GM12878 (cell line): Measurements from ENCODE around the gene PNMA1. TPM values are rescaled to one million over a fixed set of nuclear protein-coding genes. Genes with fewer than 3 reads are reported as not detected.
A peak's percentile ranks its signal among the peaks of the same experiment; 100 is the strongest.

ENCODE experiments used
- GABPA ChIP-seq: IDR thresholded peaks from 2 replicates; pipeline ENCODE4 v1.6.1; 2014; ENCODE audit warnings: antibody characterized with exemption, low read depth, mild to moderate bottlenecking, inconsistent platforms
- JUNB ChIP-seq: IDR thresholded peaks from 2 replicates; pipeline ENCODE4 v1.6.1; 2016; ENCODE audit warnings: antibody characterized with exemption, mild to moderate bottlenecking
- MEF2B ChIP-seq: fragments of 450-650 bp; IDR thresholded peaks from 2 replicates; pipeline ENCODE4 v1.6.1; 2018; ENCODE audit warnings: mild to moderate bottlenecking, moderate library complexity; ENCODE audit not compliant: partially characterized antibody, poor library complexity, severe bottlenecking
- RUNX3 ChIP-seq: IDR thresholded peaks from 2 replicates; pipeline ENCODE4 v1.6.1; 2012; ENCODE audit warnings: low read length, inconsistent platforms
- SREBF2 ChIP-seq: IDR thresholded peaks from 2 replicates; pipeline ENCODE4 v1.6.1; 2012; ENCODE audit warnings: mild to moderate bottlenecking, low read length
- TCF3 ChIP-seq: IDR thresholded peaks from 2 replicates; pipeline ENCODE4 v1.6.1; 2012; ENCODE audit warnings: low read depth, mild to moderate bottlenecking, low read length, borderline replicate concordance; ENCODE audit not compliant: insufficient read depth
- TCF7 ChIP-seq: IDR thresholded peaks from 2 replicates; pipeline ENCODE4 v1.6.1; 2014; ENCODE audit warnings: antibody characterized with exemption, borderline replicate concordance
- ZNF622 ChIP-seq: fragments of 450-650 bp; IDR thresholded peaks from 2 replicates; pipeline ENCODE4 v1.6.1; 2017; ENCODE audit warnings: mild to moderate bottlenecking, inconsistent platforms
- polyA plus RNA-seq, 11 experiments: library from polyadenylated mRNA; depleted of rRNA in 4 of 11; unstranded in 6 of 11; stranded (reverse) in 5 of 11; fragments of >200 nt; fragmentation: Nextera tagmentation in 4 of 11; fragmentation: Illumina TruSeq in 1 of 11; extraction: Ambion mirVana in 4 of 11; extraction: Trizol in 1 of 11; gene quantifications; 1 replicate in 1 of 11; 2 replicates in 10 of 11; pipeline versions ENCODE4 v1.2.1 to v1.2.3, GENCODE V29; 2011 to 2016; ENCODE audit warnings: inconsistent platforms in 2 of 11, missing spikeins in 2 of 11, low read depth in 1 of 11
- total RNA-seq, 4 experiments: library from RNA; depleted of rRNA in 3 of 4; stranded (reverse); fragments of >200 nt in 3 of 4; fragmentation: Illumina TruSeq in 1 of 4; extraction: Trizol in 1 of 4; gene quantifications; 2 replicates each; pipeline versions ENCODE4 v1.2.1 to v1.2.3, GENCODE V29; 2013 to 2021
- TF ChIP-seq, protein P1 (sequence below): IDR thresholded peaks from 2 replicates; pipeline ENCODE4 v1.6.1; 2012; ENCODE audit warnings: improper control_type of control experiment, low read depth, low read length; ENCODE audit not compliant: insufficient replicate concordance
- TF ChIP-seq, protein P2 (sequence below): fragments of 450-650 bp; IDR thresholded peaks from 2 replicates; pipeline ENCODE4 v1.6.1; 2016; ENCODE audit warnings: mild to moderate bottlenecking, moderate library complexity, borderline replicate concordance
- TF ChIP-seq, protein P3 (sequence below): fragments of 450-650 bp; formaldehyde crosslinking; IDR thresholded peaks from 2 replicates; pipeline ENCODE4 v1.4.0; 2020; ENCODE audit warnings: mild to moderate bottlenecking, moderate library complexity
- TF ChIP-seq, protein P4 (sequence below): fragments of 150-350 bp; IDR thresholded peaks from 2 replicates; pipeline ENCODE4 v1.6.1; 2016; ENCODE audit warnings: low read depth, low read length

PNMA1 gene
- total and polyA plus RNA-seq, 10 of the 15 experiments (the other 5 are each of a cell fraction or from before 2014, with no cell fraction given) = 1.8 to 39.3 (median 11.1) TPM

- TF ChIP-seq, protein P1, sequence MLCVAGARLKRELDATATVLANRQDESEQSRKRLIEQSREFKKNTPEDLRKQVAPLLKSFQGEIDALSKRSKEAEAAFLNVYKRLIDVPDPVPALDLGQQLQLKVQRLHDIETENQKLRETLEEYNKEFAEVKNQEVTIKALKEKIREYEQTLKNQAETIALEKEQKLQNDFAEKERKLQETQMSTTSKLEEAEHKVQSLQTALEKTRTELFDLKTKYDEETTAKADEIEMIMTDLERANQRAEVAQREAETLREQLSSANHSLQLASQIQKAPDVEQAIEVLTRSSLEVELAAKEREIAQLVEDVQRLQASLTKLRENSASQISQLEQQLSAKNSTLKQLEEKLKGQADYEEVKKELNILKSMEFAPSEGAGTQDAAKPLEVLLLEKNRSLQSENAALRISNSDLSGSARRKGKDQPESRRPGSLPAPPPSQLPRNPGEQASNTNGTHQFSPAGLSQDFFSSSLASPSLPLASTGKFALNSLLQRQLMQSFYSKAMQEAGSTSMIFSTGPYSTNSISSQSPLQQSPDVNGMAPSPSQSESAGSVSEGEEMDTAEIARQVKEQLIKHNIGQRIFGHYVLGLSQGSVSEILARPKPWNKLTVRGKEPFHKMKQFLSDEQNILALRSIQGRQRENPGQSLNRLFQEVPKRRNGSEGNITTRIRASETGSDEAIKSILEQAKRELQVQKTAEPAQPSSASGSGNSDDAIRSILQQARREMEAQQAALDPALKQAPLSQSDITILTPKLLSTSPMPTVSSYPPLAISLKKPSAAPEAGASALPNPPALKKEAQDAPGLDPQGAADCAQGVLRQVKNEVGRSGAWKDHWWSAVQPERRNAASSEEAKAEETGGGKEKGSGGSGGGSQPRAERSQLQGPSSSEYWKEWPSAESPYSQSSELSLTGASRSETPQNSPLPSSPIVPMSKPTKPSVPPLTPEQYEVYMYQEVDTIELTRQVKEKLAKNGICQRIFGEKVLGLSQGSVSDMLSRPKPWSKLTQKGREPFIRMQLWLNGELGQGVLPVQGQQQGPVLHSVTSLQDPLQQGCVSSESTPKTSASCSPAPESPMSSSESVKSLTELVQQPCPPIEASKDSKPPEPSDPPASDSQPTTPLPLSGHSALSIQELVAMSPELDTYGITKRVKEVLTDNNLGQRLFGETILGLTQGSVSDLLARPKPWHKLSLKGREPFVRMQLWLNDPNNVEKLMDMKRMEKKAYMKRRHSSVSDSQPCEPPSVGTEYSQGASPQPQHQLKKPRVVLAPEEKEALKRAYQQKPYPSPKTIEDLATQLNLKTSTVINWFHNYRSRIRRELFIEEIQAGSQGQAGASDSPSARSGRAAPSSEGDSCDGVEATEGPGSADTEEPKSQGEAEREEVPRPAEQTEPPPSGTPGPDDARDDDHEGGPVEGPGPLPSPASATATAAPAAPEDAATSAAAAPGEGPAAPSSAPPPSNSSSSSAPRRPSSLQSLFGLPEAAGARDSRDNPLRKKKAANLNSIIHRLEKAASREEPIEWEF = no peak
- TF ChIP-seq JUNB (no peak), TCF3 (peak; percentile 85), TCF7 (0 out of 2 replicates have a peak, but pooled peaks have one; percentile 46), ZNF622 (no peak), GABPA (no peak), SREBF2 (no peak), MEF2B (peak; percentile 41), RUNX3 (no peak)
- TF ChIP-seq, protein P2, sequence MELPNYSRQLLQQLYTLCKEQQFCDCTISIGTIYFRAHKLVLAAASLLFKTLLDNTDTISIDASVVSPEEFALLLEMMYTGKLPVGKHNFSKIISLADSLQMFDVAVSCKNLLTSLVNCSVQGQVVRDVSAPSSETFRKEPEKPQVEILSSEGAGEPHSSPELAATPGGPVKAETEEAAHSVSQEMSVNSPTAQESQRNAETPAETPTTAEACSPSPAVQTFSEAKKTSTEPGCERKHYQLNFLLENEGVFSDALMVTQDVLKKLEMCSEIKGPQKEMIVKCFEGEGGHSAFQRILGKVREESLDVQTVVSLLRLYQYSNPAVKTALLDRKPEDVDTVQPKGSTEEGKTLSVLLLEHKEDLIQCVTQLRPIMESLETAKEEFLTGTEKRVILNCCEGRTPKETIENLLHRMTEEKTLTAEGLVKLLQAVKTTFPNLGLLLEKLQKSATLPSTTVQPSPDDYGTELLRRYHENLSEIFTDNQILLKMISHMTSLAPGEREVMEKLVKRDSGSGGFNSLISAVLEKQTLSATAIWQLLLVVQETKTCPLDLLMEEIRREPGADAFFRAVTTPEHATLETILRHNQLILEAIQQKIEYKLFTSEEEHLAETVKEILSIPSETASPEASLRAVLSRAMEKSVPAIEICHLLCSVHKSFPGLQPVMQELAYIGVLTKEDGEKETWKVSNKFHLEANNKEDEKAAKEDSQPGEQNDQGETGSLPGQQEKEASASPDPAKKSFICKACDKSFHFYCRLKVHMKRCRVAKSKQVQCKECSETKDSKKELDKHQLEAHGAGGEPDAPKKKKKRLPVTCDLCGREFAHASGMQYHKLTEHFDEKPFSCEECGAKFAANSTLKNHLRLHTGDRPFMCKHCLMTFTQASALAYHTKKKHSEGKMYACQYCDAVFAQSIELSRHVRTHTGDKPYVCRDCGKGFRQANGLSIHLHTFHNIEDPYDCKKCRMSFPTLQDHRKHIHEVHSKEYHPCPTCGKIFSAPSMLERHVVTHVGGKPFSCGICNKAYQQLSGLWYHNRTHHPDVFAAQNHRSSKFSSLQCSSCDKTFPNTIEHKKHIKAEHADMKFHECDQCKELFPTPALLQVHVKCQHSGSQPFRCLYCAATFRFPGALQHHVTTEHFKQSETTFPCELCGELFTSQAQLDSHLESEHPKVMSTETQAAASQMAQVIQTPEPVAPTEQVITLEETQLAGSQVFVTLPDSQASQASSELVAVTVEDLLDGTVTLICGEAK = no peak; the same call in 1 of the 2 replicates
- TF ChIP-seq, protein P3, sequence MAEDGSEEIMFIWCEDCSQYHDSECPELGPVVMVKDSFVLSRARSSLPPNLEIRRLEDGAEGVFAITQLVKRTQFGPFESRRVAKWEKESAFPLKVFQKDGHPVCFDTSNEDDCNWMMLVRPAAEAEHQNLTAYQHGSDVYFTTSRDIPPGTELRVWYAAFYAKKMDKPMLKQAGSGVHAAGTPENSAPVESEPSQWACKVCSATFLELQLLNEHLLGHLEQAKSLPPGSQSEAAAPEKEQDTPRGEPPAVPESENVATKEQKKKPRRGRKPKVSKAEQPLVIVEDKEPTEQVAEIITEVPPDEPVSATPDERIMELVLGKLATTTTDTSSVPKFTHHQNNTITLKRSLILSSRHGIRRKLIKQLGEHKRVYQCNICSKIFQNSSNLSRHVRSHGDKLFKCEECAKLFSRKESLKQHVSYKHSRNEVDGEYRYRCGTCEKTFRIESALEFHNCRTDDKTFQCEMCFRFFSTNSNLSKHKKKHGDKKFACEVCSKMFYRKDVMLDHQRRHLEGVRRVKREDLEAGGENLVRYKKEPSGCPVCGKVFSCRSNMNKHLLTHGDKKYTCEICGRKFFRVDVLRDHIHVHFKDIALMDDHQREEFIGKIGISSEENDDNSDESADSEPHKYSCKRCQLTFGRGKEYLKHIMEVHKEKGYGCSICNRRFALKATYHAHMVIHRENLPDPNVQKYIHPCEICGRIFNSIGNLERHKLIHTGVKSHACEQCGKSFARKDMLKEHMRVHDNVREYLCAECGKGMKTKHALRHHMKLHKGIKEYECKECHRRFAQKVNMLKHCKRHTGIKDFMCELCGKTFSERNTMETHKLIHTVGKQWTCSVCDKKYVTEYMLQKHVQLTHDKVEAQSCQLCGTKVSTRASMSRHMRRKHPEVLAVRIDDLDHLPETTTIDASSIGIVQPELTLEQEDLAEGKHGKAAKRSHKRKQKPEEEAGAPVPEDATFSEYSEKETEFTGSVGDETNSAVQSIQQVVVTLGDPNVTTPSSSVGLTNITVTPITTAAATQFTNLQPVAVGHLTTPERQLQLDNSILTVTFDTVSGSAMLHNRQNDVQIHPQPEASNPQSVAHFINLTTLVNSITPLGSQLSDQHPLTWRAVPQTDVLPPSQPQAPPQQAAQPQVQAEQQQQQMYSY (CRISPR knock-in tag) = no peak
- TF ChIP-seq, protein P4, sequence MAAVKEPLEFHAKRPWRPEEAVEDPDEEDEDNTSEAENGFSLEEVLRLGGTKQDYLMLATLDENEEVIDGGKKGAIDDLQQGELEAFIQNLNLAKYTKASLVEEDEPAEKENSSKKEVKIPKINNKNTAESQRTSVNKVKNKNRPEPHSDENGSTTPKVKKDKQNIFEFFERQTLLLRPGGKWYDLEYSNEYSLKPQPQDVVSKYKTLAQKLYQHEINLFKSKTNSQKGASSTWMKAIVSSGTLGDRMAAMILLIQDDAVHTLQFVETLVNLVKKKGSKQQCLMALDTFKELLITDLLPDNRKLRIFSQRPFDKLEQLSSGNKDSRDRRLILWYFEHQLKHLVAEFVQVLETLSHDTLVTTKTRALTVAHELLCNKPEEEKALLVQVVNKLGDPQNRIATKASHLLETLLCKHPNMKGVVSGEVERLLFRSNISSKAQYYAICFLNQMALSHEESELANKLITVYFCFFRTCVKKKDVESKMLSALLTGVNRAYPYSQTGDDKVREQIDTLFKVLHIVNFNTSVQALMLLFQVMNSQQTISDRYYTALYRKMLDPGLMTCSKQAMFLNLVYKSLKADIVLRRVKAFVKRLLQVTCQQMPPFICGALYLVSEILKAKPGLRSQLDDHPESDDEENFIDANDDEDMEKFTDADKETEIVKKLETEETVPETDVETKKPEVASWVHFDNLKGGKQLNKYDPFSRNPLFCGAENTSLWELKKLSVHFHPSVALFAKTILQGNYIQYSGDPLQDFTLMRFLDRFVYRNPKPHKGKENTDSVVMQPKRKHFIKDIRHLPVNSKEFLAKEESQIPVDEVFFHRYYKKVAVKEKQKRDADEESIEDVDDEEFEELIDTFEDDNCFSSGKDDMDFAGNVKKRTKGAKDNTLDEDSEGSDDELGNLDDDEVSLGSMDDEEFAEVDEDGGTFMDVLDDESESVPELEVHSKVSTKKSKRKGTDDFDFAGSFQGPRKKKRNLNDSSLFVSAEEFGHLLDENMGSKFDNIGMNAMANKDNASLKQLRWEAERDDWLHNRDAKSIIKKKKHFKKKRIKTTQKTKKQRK = no peak
Measured at GRCh38 chr14:73758392-73759182, 44.4 kb upstream of the PNMA1 start (continued).
